Measurements from ENCODE around the gene ZNF827.

Gene ZNF827

DNA sequence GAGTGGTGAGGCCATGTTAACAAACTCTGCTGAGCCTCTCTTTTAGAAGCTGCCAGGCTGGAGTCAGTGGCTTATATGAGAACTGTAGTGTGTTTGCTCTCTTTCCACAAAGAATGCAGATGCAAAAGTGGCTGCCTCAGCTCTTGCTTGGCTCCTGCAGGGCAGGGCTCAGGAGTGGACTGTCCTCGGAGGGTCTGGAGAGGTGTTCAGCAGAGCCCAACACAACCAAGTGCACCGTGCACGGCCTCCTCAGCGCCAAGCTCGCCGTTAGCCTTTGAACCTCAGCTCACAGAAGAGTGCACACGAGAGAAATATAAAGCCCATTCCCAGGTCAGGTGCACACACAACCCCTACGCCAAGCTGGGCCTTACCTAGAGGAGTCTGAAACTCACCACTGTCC is 175.9 kb downstream of the ZNF827 start:
- Mint-ChIP-seq H3K4me1 (no peaks in the 10 kb centered on the region), H3K27me3 (no peaks in the 10 kb centered on the region), H3K4me3 (no peak overlapping the region), H3K36me3 (peaks cover 55 to 83% of the 10 kb centered on the region in 2 donors), H3K9me3 (peaks cover 6% of the 10 kb centered on the region in 2 donors), H3K27ac (no peak overlapping the region)
- DNase-seq (no peak), ATAC-seq (replicated peaks) (no peak)

DNA sequence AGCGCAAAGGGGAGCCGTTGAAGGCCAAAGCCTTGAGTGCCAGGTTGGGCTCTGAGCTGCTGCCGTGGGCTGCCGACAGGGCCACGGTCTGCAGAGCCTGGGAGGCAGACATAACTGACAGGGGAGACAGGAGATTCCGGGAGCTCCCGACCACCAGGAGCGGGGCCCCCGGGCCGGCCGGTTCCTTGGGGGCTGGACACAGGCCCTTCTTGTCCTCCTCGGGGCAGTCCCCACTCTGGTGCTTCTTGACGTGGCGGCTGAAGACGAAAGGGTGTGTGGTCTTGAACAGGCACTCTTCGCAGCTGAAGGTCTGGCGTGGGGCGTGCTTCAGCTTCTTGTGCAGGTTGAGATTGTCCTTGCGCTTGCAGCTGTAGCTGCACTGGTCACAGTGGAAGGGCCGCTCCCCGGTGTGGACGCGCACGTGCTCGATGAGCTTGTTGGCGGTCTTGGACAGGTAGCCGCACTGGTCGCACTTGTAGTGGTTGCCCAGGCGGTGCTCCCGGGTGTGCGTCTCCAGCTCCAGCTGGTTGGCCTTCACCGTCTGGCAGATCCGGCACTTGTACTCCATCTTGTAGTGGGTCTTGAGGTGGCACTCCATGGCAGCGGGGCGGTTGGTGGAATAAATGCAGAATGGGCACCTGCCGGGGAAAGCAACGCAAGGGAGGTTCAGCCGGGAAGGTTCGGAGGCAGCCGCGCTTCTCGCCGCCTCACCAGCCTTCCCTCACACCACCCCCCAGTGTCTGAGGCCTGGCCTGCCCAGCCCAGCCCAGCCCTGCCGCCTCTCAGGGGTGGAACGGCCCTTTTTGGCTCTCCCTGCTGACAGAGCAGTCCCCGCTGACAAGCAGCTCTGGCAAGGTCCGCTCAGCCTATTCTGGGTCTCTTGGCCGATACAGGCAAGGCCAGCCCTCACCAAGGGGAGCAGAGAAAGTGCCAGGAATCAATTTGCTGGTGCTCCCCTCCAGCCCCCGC is 177.4 kb downstream of the ZNF827 start:
- Mint-ChIP-seq H3K27ac (no peak overlapping the region), H3K9me3 (peaks cover 0 to 2% of the 10 kb centered on the region in 2 donors), H3K27me3 (no peaks in the 10 kb centered on the region), H3K36me3 (peaks cover 43 to 68% of the 10 kb centered on the region in 2 donors), H3K4me1 (no peaks in the 10 kb centered on the region), H3K4me3 (no peak overlapping the region)
- no peak for ATAC-seq (replicated peaks)
- DNase-seq = no peak

DNA sequence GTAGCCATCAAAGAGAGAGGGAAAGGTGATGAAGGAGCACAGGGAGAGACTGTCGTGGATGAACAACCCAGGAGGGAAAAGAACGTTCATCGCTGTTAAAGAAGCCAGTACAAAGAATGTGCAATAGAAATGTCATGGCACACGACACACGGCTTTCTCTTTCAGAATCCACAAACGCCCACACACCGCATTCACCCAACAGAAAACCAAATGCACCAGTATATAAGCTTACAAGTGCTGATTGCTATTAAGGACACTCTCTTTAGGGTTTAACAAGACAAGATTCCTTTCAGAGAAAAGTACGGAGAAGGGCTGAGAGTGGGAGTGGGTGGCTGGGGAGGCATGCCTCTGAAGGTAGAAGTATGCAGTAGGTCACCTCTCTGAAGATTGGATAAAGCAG is 178.4 kb downstream of the ZNF827 start:
- no peak for ATAC-seq (replicated peaks)
- Mint-ChIP-seq H3K36me3 (peaks cover 37 to 58% of the 10 kb centered on the region in 2 donors), H3K27ac (no peak overlapping the region)

DNA sequence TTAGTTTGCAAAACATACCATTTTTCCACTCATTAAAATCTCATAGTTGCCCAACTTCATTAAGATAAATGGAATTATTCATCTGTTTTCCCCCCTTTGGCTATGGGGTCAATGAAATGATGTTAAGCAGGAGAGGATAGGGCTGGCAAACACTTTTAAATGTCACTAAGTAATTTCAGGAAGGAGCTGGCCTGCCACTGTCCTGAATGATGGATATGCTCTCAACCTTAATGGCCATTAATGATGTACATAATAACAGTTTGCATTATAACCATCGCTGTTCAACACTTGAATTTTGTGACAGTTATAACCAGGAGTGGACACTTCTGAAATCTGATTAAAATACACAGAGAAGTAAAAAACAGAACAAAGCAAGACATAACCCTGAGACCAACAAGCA is 181.4 kb downstream of the ZNF827 start:
- Mint-ChIP-seq H3K36me3 (peaks cover 25 to 35% of the 10 kb centered on the region in 2 donors), H3K9me3 (peaks cover 0 to 2% of the 10 kb centered on the region in 2 donors), H3K4me1 (no peaks in the 10 kb centered on the region), H3K4me3 (no peak overlapping the region), H3K27me3 (peaks cover 0 to under 1% of the 10 kb centered on the region in 2 donors), H3K27ac (no peak overlapping the region)
- DNase-seq = no peak
- no peak for ATAC-seq (replicated peaks)

More for the DNA sequence above, 178.4 kb downstream of the ZNF827 start:
- peaks cover 0 to 2% of the 10 kb centered on the region in 2 donors for H3K9me3 Mint-ChIP-seq
- H3K4me1 Mint-ChIP-seq = no peaks in the 10 kb centered on the region
- H3K4me3 Mint-ChIP-seq = no peak overlapping the region
- H3K27me3 Mint-ChIP-seq = no peaks in the 10 kb centered on the region
- DNase-seq = no peak

DNA sequence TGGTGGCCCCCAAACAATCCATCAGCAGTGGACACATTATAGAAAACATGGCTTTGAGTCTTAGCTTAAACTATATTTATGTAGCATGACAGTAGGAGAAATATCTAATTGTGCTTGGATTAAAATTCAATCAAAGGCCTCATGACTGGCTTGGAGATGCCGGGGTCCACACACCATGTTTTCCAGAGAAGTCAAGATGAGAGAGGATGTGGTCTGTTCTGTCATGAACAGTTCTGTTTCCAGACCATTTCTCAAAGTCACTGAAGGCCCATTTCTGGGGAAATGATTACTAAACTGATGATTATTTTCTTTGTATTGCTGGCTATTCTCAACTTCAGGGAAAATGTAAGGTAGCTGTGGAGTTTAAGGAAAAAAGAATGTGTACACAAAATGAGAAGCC is 182.4 kb downstream of the ZNF827 start:
- H3K4me3 Mint-ChIP-seq = no peak overlapping the region
- peaks cover 8 to 9% of the 10 kb centered on the region in 2 donors for H3K27me3 Mint-ChIP-seq
- H3K36me3 Mint-ChIP-seq = peaks cover 23 to 26% of the 10 kb centered on the region in 2 donors
- peaks cover 0 to 2% of the 10 kb centered on the region in 2 donors for H3K9me3 Mint-ChIP-seq
- H3K27ac Mint-ChIP-seq = no peak overlapping the region
- H3K4me1 Mint-ChIP-seq = no peaks in the 10 kb centered on the region
- ATAC-seq (replicated peaks) (no peak), DNase-seq (no peak)

DNA sequence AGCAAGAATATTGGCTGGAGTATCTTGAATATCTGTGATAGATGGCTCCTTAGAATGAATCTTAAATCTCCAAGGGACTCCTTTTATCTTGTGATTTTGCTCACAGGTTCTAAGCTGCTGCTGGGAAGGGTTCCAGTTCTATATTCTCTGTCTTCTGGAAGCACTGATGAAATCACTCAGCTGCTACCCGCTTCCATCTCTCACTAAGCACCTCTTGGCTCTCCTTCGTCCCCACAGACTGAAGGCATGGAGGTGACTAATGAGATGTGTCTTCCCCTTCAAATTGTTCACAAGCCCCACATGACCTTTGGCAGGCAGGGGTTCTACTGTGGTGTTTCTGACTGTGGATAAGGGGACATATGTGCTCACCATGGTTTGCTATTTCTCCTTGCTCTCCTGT is 182.8 kb downstream of the ZNF827 start:
- peaks cover 3 to 4% of the 10 kb centered on the region in 2 donors for H3K9me3 Mint-ChIP-seq
- H3K27me3 Mint-ChIP-seq = peaks cover 11 to 13% of the 10 kb centered on the region in 2 donors
- DNase-seq (no peak), ATAC-seq (replicated peaks) (no peak)
- no peak overlapping the region for H3K27ac Mint-ChIP-seq
- peaks cover 19 to 22% of the 10 kb centered on the region in 2 donors for H3K36me3 Mint-ChIP-seq
- H3K4me3 Mint-ChIP-seq = no peak overlapping the region
- H3K4me1 Mint-ChIP-seq = no peaks in the 10 kb centered on the region

DNA sequence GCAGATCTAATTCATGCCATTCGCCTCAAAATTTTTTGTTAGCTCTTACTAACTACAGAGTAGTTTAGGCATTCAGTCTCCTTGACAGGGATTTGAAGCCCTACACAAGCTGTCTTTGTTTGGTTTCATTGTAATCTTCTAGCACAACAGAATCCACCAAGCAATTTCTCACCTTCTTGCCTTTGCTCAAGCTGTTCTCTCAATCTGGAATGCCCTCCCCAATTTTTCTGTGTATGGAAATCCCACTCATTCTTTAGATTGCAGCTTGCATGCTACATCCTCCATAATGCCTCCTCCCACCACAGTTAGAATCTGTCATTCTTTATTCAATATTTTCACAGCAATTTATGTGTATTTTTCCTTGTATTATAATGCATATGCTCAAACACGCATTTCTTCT is 195.0 kb downstream of the ZNF827 start:
- H3K4me3 Mint-ChIP-seq = no peak overlapping the region
- ATAC-seq (replicated peaks) (no peak), DNase-seq (no peak)
- no peaks in the 10 kb centered on the region for H3K36me3 Mint-ChIP-seq
- H3K27ac Mint-ChIP-seq = no peak overlapping the region
- no peaks in the 10 kb centered on the region for H3K4me1 Mint-ChIP-seq
- H3K9me3 Mint-ChIP-seq = peaks cover 0 to 4% of the 10 kb centered on the region in 2 donors
- H3K27me3 Mint-ChIP-seq = peaks cover 28 to 34% of the 10 kb centered on the region in 2 donors

DNA sequence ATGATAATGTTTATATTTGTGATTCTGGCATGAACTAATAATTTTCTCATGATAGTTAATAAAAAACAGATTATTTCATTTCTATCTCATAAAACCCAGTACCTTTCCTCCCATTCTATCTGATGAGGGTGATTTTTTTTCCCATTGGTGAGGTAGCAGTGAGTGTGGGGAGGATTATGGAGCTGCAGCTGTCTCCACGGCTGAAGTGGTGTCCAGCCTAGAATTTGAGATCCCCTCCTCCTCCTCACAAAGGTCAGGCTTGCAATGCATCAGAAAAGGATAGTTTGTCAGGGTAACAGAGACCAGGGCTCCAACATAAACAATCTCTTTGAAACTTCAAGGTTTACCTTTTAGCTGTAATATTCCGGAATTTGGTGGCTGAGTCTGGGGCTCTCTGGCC is 197.8 kb downstream of the ZNF827 start:
- H3K4me1 Mint-ChIP-seq = no peaks in the 10 kb centered on the region
- DNase-seq (no peak), ATAC-seq (replicated peaks) (no peak)
- H3K27ac Mint-ChIP-seq = no peak overlapping the region
- peaks cover 13 to 14% of the 10 kb centered on the region in 2 donors for H3K27me3 Mint-ChIP-seq
- H3K36me3 Mint-ChIP-seq = no peaks in the 10 kb centered on the region
- no peak overlapping the region for H3K4me3 Mint-ChIP-seq
- H3K9me3 Mint-ChIP-seq = peaks cover 0 to 4% of the 10 kb centered on the region in 2 donors

DNA sequence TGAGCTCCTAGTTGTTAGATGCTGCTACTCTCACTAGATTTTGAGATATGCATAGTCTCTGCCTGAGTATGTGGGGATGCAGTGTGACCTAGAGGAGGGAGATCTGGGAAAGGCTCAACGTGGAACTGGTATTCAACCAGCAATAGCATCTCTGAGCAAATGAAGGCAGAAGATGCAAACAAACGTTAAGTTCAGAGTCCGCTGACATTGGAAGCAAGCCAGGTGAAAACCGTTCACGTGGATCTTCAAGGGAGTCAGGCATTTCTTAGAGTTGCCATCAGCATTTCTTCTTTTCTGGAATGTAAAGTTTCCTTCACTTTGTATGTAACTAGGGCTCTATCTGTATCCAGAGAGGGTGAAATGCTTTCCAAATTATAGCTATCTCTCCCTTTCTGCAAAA is 198.8 kb downstream of the ZNF827 start:
- DNase-seq (no peak), ATAC-seq (replicated peaks) (no peak)
- H3K9me3 Mint-ChIP-seq = no peaks in the 10 kb centered on the region

DNA sequence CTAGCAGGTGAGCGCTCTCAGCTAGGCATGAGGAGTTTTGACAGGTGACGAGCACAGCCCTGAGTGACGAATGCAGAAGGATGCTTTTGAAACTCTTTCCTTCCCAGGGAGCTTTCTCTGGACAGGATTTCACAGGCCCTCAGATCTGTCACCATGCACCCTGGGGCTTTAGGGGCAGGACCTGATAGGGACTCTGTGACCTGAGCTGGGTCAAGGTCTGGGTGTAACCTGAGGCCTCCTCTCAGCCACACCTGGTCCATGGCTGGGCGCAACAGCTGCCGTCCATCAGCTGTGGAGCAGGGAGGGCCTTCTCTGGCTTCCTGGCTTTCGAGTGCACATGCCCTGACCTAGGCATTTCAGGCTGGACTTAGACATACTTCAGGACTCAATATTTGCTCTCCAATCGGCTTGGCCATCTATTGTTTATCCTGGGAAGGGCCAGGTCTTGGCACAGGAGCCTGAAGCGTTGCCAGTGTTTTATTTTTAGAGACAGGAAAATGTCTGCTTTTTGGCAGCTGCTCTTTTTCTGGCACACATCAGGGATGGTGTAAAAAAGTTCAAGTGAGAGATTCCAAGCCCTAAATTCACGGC is 202.3 kb downstream of the ZNF827 start:
- H3K4me3 Mint-ChIP-seq = no peak overlapping the region
- ATAC-seq (replicated peaks) (no peak), DNase-seq (no peak)
- peaks cover 0 to 11% of the 10 kb centered on the region in 2 donors for H3K4me1 Mint-ChIP-seq
- no peak overlapping the region for H3K27ac Mint-ChIP-seq
- H3K27me3 Mint-ChIP-seq = no peaks in the 10 kb centered on the region
- no peaks in the 10 kb centered on the region for H3K36me3 Mint-ChIP-seq
- no peaks in the 10 kb centered on the region for H3K9me3 Mint-ChIP-seq

More for the DNA sequence above, 198.8 kb downstream of the ZNF827 start:
- Mint-ChIP-seq H3K27ac (no peak overlapping the region), H3K4me3 (no peak overlapping the region), H3K4me1 (no peaks in the 10 kb centered on the region), H3K36me3 (no peaks in the 10 kb centered on the region), H3K27me3 (peaks cover 8% of the 10 kb centered on the region in 2 donors)

DNA sequence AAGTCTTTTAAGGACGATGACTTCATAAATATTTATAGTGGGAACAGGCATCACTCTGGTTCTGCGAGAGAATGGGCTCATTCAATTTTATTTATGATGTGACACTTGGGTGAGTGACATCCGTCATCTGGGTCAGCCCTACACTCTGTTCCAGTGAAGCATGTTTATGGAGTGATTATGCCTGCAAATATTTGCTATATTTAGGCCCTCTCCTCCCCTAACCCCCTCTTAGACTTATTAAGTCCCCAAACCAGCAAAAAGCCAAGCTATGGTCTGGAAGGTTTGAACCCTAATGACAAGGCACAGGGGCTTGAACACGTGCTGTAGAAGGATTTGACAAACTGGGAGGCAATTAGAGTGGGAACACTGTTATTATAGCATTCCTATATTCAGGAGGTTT is 202.8 kb downstream of the ZNF827 start:
- no peak overlapping the region for H3K27ac Mint-ChIP-seq
- H3K9me3 Mint-ChIP-seq = no peaks in the 10 kb centered on the region
- no peak overlapping the region for H3K4me3 Mint-ChIP-seq

DNA sequence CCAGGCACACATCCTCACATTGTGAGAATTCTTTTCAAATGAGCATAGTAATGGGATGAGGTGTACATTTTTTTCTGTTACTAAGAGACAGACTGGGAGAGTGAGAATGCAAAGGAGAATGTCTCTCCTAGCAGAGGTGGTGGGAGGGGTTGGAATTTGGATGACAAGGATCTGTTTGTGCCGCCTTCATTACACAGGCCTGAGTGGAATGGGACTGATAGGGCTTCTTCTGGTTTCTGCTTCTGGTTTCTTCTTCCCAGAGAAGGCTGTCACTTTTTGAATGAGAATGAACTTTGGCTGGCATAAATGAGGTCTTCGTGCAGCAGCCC is 203.3 kb downstream of the ZNF827 start:
- Mint-ChIP-seq H3K27ac (no peak overlapping the region), H3K36me3 (no peaks in the 10 kb centered on the region), H3K4me1 (peaks cover 0 to 11% of the 10 kb centered on the region in 2 donors), H3K4me3 (no peak overlapping the region), H3K9me3 (no peaks in the 10 kb centered on the region), H3K27me3 (peaks cover 1 to 8% of the 10 kb centered on the region in 2 donors)
- ATAC-seq (replicated peaks) = no peak
- DNase-seq = no peak

More for the DNA sequence above, 202.8 kb downstream of the ZNF827 start:
- DNase-seq (no peak), ATAC-seq (replicated peaks) (no peak)
- Mint-ChIP-seq H3K4me1 (peaks cover 0 to 11% of the 10 kb centered on the region in 2 donors), H3K27me3 (peaks cover 0 to 2% of the 10 kb centered on the region in 2 donors), H3K36me3 (no peaks in the 10 kb centered on the region)

DNA sequence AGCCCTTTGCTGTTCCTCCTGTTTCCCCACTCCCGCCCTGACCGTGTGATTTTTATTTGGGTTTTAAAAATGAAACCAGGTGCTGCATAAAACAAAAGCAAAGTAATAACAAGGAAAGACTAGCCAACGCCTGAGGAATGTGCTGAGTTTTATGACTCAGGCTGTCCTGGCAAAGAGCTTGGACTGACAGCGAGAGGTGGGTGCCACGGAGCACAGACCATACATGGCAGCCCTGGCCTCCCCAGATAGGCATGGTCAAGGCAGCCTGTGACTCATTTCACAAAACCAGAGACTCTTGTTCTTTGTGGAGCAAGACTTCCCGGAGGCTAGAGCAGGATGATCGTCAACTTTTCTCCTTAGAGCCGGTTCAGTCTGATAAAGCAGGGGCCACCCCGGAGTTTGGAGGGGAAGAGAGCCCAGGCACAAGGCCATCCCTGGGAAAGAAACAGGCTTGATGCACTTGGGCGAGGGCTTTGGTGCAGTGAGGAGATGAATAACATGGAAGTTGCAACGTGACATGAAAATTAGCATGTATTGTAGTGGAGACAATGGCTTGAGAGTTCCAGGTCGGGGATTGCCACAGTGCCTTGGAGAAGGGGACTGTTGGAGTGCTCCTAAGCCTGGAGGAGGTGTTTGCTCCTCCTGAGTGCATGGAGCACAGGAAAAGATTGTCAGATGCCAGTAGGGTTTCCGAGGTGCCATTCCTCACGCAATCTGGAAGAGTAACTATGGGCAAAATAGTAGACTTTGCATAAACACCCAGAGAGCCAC is 203.9 kb downstream of the ZNF827 start:
- Mint-ChIP-seq H3K4me1 (peaks cover 0 to 11% of the 10 kb centered on the region in 2 donors), H3K27ac (no peak overlapping the region), H3K9me3 (no peaks in the 10 kb centered on the region), H3K36me3 (no peaks in the 10 kb centered on the region), H3K27me3 (peaks cover 6 to 13% of the 10 kb centered on the region in 2 donors), H3K4me3 (no peak overlapping the region)
- DNase-seq (no peak), ATAC-seq (replicated peaks) (no peak)

DNA sequence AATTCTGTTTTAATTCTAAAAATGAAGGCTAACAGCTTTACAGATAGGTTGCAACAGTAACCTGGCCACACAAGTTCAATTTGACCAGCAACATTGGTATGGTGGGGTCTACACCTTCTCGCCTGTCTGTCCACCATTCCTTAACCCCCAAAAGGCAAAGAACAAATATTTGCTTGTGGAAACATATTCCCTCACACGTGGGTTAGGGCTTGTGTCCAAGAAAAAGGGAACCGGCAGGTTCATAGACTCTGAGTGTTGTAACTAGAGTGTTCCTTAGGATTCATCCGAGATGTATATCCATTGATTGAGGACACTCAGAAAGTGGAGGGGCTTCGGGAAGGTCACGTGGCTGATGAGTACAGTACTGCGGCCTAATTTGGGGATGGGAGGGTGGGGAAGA is 204.6 kb downstream of the ZNF827 start:
- ATAC-seq (replicated peaks) = no peak
- peaks cover 11 to 19% of the 10 kb centered on the region in 2 donors for H3K27me3 Mint-ChIP-seq
- no peak for DNase-seq

More for the DNA sequence above, 204.6 kb downstream of the ZNF827 start:
- peaks cover 0 to 11% of the 10 kb centered on the region in 2 donors for H3K4me1 Mint-ChIP-seq
- H3K9me3 Mint-ChIP-seq = no peaks in the 10 kb centered on the region
- no peaks in the 10 kb centered on the region for H3K36me3 Mint-ChIP-seq
- H3K4me3 Mint-ChIP-seq = no peak overlapping the region
- H3K27ac Mint-ChIP-seq = no peak overlapping the region
